Renal cortex interstitium (tissue), 11 donors: Measurements from ENCODE around the gene EVC2. TPM values are rescaled to one million over a fixed set of nuclear protein-coding genes. Genes with fewer than 3 reads are reported as not detected.
"Not testable (repeated sequence)": the region's sequence is repeated elsewhere in the genome, so short reads cannot be mapped to it uniquely, and the experiment has no call there.

Source experiments
- DNase-seq, 11 donors: peaks; one replicate each; pipeline ENCODE4 v3.0.0-alpha.2; 2013; ENCODE audit warnings: low read depth in 9 of 11, low spot score in 4 of 11; ENCODE audit errors: extremely low read depth in 1 of 11
- polyA plus RNA-seq, 3 donors: library from polyadenylated mRNA; unstranded; fragments of 120-200 nt; gene quantifications; one replicate each; pipeline ENCODE4 v1.2.1, GENCODE V29; 2013; ENCODE audit not compliant: insufficient read length in 3 of 3

EVC2 gene
- polyA plus RNA-seq, 3 donors: 8.7 to 9.4 (median 9.2) TPM

- DNase-seq: no peak
Measured at GRCh38 chr4:5638976-5639375, 69.4 kb downstream of the EVC2 start.

DNA sequence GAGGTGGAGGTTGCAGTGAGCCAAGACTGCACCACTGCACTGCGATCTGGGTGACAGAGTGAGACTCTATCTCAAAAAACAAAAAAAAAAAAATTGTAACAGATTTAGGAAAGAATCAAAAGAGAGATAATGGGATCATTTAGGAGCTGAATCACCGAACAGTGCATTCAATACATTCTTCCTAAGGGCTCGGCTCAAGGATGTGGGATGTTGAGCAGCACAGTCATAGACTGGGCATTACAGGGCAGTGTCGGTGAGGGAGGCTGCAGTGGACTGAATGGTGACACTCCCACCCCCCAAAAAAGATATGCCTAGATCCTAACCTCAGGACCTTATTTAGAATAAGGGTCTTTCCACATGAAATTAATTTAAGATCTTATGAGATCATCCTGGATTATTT is 70.0 kb downstream of the EVC2 start:
- DNase-seq: no peak

- no peak for DNase-seq
Measured at GRCh38 chr4:5636766-5637670, 71.3 kb downstream of the EVC2 start.

- DNase-seq: no peak
Measured at GRCh38 chr4:5635826-5636195, 72.5 kb downstream of the EVC2 start.

- DNase-seq: no peak
Measured at GRCh38 chr4:5632571-5632970, 75.8 kb downstream of the EVC2 start.

- DNase-seq: no peak
Measured at GRCh38 chr4:5632066-5632440, 76.3 kb downstream of the EVC2 start.

DNA sequence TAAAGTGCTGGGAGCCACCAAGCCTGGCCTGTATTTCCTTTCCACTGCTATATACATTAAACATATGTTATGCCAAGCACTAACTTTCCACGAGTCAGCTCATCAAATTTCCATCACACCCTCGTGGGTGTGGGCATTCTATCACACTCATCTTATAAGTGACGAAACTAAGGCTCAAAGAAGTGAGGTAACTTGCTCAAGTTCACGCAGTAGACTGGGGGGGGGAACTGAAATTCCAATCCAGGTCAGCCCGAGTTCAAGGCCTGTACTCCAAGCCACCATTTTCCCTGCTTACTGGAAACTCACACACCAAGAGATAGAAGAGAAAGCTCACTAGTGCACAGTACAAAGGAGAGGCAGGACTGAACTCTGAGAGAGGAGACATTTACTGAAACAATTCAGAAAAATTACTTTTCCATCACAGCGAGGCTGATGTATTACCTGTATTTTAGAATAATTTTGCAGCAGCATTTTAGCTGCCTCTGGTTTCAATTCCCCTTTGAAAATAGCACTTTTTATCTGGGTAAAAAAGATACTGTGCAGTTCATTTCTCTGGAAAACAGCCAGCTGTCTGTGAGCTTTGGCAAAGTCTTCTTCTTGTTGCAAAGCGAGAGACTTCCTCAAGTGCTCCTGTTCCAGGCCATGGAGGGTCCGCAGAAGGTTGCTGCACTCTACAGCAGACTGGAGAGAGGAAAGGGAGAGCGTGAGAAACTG is 76.8 kb downstream of the EVC2 start:
- DNase-seq: no peak

GRCh38 chr4:5630762-5631161 is 77.6 kb downstream of the EVC2 start:
- DNase-seq: no peak

DNA sequence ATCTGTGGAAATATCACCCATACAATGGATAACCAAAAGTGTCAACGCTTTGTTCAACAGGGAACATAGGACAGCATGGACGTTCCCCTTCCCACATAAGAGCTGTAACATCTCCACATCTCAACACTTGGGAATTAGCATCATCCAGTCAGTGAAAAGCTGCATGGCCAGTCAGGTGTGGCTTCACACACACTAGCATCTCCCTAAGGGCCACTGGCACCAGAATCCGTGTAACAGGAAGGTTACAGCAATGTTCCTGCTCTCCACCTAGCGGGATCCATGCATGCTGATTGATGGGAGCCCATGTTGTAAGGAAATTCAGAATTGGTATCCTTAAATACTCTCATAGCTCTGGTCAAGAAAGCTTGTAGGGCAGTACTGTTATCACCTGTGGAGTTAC is 78.8 kb downstream of the EVC2 start:
- no peak for DNase-seq

DNA sequence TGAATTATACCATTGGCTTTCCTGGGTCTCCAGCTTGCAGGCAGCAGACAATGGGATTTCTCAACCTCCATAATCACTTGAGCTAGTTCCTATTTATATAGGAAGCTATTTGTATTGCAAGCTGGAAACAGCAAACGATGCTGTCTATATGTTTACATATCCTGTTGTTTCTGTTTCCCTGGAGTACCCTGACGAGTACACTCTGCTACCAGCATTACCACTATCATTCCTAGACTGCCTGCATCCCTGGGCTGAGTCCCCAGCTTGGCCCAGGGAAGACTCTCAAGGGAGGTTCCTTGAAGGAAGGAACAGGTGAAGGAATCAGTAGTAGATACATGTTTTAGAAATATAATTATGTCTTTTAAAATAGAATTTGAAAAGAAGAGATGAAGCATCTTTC is 81.4 kb downstream of the EVC2 start:
- no peak for DNase-seq

- DNase-seq: no peak
Measured at GRCh38 chr4:5622596-5622995, 85.8 kb downstream of the EVC2 start.

DNA sequence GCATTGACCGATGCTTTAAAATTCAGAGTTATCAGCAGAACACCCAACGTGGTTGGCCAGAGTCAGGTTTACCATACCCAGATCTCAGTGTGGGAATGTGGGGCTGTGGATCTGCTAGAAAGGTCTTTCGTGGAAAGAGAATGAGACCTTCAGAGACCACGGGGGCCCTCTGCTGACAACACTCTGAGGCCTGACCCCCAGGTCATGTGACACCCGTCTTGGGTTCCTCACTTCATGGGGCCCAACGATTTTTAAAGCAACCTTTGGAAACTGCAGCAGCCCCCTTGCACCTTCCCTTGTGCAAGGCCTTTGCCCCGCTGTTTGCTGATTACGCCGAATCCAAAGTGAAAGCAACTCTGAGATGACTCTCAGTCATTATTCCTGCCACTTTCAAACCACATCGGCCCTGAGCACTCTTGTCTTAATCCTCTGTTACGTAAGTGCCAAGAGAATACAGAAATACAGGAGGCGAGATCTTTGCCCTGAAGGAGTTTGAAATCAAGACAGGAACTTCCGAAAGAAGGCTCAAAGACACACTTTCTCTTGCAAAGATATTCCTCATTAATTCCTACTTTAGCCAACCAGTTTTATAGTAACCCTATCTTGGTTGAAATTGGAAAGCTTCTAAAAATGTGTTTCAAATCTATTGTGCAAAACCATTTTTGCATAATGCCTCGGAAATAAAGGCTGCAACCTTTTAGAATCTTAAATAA is 88.3 kb downstream of the EVC2 start:
- DNase-seq: no peak

DNA sequence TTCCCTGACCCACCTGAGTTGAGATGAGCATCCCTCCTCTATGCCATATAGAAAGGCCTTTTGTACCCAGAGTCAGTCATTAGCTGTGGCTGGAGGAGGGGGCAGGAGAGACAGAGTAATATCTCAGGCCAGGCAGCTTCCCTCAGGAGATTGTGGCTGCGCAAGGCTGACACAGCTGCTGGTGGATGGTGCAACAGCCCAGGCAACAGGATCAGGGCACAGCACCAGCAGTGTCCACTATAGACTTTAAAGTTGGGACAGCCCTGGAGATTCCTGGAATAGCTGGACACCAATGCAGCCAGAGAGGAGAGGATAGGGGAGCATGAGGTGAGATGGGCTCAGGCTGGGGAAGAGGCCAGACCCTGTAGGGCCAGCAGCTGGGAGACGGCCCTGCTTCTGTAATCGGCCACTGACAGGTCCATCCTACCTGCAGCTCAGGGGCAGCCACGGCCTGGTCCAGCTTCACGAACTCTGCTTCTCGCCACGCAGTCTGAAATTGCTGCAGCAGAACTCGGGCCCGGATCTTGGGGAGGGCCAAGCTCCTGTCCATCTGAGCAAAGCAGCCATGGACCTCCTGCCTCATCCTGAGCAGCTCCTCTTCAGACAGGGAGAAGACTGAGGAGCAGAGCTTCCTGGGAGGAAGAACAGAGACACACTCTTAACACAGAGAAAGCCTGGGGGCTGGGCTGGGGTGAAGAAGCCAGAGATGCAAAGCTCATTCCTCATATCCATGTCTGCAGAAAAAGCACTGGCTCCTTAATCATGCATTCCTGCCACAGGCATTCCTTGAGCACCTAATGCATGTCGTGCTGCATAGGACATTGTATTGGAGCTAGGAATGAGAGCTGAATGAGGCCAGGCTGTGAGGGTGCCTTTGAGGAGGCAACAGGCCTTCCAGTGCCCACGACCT is 90.1 kb downstream of the EVC2 start:
- no peak for DNase-seq

- DNase-seq: no peak
Measured at GRCh38 chr4:5616331-5616950, 91.9 kb downstream of the EVC2 start.

GRCh38 chr4:5615496-5616075 is 92.8 kb downstream of the EVC2 start:
- DNase-seq: no peak

GRCh38 chr4:5611750-5612149 is 96.6 kb downstream of the EVC2 start:
- peak in 9 of 11 donors; percentile 9 to 40 (median 28) for DNase-seq

GRCh38 chr4:5609306-5610007 is 98.9 kb downstream of the EVC2 start:
- DNase-seq: no peak

DNA sequence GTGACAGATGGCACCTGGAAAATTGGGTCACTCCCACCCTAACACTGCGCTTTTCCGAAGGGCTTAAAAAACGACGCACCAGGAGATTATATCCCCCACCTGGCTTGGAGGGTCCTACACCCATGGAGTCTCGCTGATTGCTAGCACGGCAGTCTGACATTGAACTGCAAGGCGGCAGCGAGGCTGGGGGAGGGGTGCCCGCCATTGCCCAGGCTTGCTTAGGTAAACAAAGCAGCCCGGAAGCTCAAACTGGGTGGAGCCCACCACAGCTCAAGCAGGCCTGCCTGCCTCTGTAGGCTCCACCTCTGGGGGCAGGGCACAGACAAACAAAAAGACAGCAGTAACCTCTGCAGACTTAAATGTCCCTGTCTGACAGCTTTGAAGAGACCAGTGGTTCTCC is 114.5 kb downstream of the EVC2 start:
- DNase-seq: not testable (repeated sequence)
